Testis (tissue), 2 donors: ENCODE measurements around the gene MAP2K7.

Source experiments
- POLR2A ChIP-seq: fragments of 450-650 bp; IDR thresholded peaks from one replicate; pipeline ENCODE4 v1.6.1; 2017; ENCODE audit warnings: antibody characterized with exemption, mild to moderate bottlenecking, moderate library complexity
- TF ChIP-seq, protein P1 (sequence below), 3 experiments: fragments of 450-650 bp in 2 of 3; fragments of 200-600 bp in 1 of 3; sonication (generic) in 1 of 3; IDR thresholded peaks; one replicate each; pipeline ENCODE4 v1.5.1; 2016 to 2019; ENCODE audit warnings: antibody characterized with exemption in 3 of 3, mild to moderate bottlenecking in 2 of 3, moderate library complexity in 1 of 3

DNA sequence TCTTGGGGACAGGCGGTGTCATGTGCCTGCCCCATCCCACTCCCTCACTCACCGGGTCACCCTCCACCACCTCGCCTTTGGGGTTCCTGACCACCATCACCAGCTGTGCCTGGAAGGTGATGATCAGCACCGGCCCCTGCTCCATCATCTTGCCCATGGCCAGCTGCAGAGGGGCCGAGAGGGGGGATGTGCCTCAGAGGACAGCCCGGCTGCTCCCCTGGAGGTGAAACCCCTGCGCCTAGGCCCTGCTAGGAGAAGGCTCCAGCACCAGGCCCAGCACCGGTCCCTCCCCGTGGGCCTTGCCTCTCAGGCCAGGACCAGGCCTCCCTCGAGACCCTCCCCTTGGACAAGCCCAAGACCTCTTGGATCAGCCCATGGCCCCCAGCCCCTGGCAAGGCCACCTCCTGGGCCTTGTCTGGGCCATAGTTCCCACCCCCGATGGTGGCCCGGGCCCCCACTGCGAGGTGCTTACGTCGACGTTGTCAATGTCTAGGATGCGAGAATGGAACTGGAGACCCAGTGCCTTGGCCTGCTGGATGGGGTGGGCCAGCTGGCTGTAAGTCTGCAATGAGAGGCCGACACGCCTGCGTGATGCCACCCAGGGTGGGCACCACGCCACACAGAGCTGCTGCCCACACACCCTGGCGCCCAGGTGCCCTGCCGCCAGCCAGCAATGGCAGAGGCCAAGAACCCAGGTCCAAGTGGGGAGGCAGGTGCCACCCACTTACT is 24.1 kb downstream of the MAP2K7 start:
- TF ChIP-seq, protein P1, sequence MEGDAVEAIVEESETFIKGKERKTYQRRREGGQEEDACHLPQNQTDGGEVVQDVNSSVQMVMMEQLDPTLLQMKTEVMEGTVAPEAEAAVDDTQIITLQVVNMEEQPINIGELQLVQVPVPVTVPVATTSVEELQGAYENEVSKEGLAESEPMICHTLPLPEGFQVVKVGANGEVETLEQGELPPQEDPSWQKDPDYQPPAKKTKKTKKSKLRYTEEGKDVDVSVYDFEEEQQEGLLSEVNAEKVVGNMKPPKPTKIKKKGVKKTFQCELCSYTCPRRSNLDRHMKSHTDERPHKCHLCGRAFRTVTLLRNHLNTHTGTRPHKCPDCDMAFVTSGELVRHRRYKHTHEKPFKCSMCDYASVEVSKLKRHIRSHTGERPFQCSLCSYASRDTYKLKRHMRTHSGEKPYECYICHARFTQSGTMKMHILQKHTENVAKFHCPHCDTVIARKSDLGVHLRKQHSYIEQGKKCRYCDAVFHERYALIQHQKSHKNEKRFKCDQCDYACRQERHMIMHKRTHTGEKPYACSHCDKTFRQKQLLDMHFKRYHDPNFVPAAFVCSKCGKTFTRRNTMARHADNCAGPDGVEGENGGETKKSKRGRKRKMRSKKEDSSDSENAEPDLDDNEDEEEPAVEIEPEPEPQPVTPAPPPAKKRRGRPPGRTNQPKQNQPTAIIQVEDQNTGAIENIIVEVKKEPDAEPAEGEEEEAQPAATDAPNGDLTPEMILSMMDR (IDR thresholded peaks at IDR 0.05) = no peak
- no peak for TF ChIP-seq POLR2A
